HEK293 (cell line): Measurements from ENCODE around the gene ETHE1.

Source experiments
- BCL6B ChIP-seq: fragments of 450-650 bp; formaldehyde crosslinking; IDR thresholded peaks from 2 replicates; pipeline ENCODE4 v1.5.1; 2017; ENCODE audit warnings: missing biosample characterization, missing genetic modification characterization
- CTCF ChIP-seq: fragments of 450-650 bp; formaldehyde crosslinking; IDR thresholded peaks from 2 replicates; pipeline ENCODE4 v1.5.1; 2016; ENCODE audit warnings: missing biosample characterization, missing genetic modification characterization
- GLI4 ChIP-seq: fragments of 450-650 bp; formaldehyde crosslinking; IDR thresholded peaks from 2 replicates; pipeline ENCODE4 v1.5.1; 2016; ENCODE audit warnings: missing biosample characterization, missing genetic modification characterization
- IKZF3 ChIP-seq: fragments of 450-650 bp; IDR thresholded peaks from 2 replicates; pipeline ENCODE4 v1.5.0; 2018; ENCODE audit warnings: missing biosample characterization, mild to moderate bottlenecking, missing genetic modification characterization, moderate library complexity
- PBX3 ChIP-seq: sonication (generic); formaldehyde crosslinking; IDR thresholded peaks from 2 replicates; pipeline ENCODE4 v1.8.1; 2022; ENCODE audit warnings: mild to moderate bottlenecking, moderate library complexity, missing genetic modification reagents
- YY1 ChIP-seq: fragments of 450-650 bp; formaldehyde crosslinking; IDR thresholded peaks from 2 replicates; pipeline ENCODE4 v1.5.1; 2018; ENCODE audit warnings: missing biosample characterization, missing genetic modification characterization
- ZNF10 ChIP-seq: fragments of 450-650 bp; formaldehyde crosslinking; IDR thresholded peaks from 2 replicates; pipeline ENCODE4 v1.5.1; 2017; ENCODE audit warnings: missing biosample characterization, missing genetic modification characterization
- ZNF214 ChIP-seq: fragments of 450-650 bp; formaldehyde crosslinking; IDR thresholded peaks from 2 replicates; pipeline ENCODE4 v1.5.1; 2017; ENCODE audit warnings: missing biosample characterization, mild to moderate bottlenecking, missing genetic modification characterization, borderline replicate concordance
- ZNF335 ChIP-seq: fragments of 450-650 bp; formaldehyde crosslinking; conservative IDR thresholded peaks from 2 replicates; pipeline ENCODE4 v1.5.1; 2016; ENCODE audit warnings: missing biosample characterization, missing genetic modification characterization
- ZNF404 ChIP-seq: fragments of 450-650 bp; formaldehyde crosslinking; IDR thresholded peaks from 2 replicates; pipeline ENCODE4 v1.5.1; 2017; ENCODE audit warnings: missing biosample characterization, missing genetic modification characterization
- ZNF558 ChIP-seq: fragments of 450-650 bp; formaldehyde crosslinking; IDR thresholded peaks from 2 replicates; pipeline ENCODE4 v1.5.1; 2016; ENCODE audit warnings: missing biosample characterization, missing genetic modification characterization
- ZNF701 ChIP-seq: fragments of 450-650 bp; formaldehyde crosslinking; IDR thresholded peaks from 2 replicates; pipeline ENCODE4 v1.5.1; 2016; ENCODE audit warnings: missing biosample characterization, missing genetic modification characterization

GRCh38 chr19:43570174-43570791 lies 43.3 kb upstream of the ETHE1 start:
- TF ChIP-seq GLI4 (tag by site-specific recombination) (no peak), CTCF (no peak), IKZF3 (tag by site-specific recombination) (no peak), ZNF701 (tag by site-specific recombination) (no peak), ZNF404 (tag by site-specific recombination) (no peak), PBX3 (CRISPR knock-in tag) (no peak), ZNF558 (no peak), ZNF214 (tag by site-specific recombination) (no peak), BCL6B (tag by site-specific recombination) (no peak), ZNF335 (tag by site-specific recombination) (no peak), ZNF10 (tag by site-specific recombination) (no peak), YY1 (tag by site-specific recombination) (no peak)
